Endothelial cell (in vitro differentiated cells): Measurements from ENCODE around the gene FIGN. TPM values are rescaled to one million over a fixed set of nuclear protein-coding genes. Genes with fewer than 3 reads are reported as not detected.

Source experiments
- DNase-seq: peaks from one replicate; pipeline ENCODE4 v3.0.0; 2021; ENCODE audit warnings: low spot score
- H3K27ac Mint-ChIP-seq: one replicate; pipeline ENCODE4 v1.8.0; 2021; ENCODE audit warnings: mixed read lengths, inconsistent platforms; ENCODE audit not compliant: unreplicated experiment
- H3K27me3 Mint-ChIP-seq: one replicate; pipeline ENCODE4 v1.8.0; 2021; ENCODE audit warnings: mild to moderate bottlenecking, moderate library complexity, mixed read lengths, inconsistent platforms; ENCODE audit not compliant: unreplicated experiment
- H3K36me3 Mint-ChIP-seq: one replicate; pipeline ENCODE4 v1.8.0; 2021; ENCODE audit warnings: mild to moderate bottlenecking, low read depth, mixed read lengths, inconsistent platforms; ENCODE audit not compliant: unreplicated experiment
- H3K4me1 Mint-ChIP-seq: one replicate; pipeline ENCODE4 v1.8.0; 2021; ENCODE audit warnings: mild to moderate bottlenecking, mixed read lengths, inconsistent platforms; ENCODE audit not compliant: unreplicated experiment
- H3K4me3 Mint-ChIP-seq: one replicate; pipeline ENCODE4 v1.8.0; 2021; ENCODE audit warnings: mild to moderate bottlenecking, mixed read lengths, inconsistent platforms; ENCODE audit not compliant: unreplicated experiment
- H3K9me3 Mint-ChIP-seq: one replicate; pipeline ENCODE4 v1.8.0; 2021; ENCODE audit warnings: mixed read lengths, inconsistent platforms; ENCODE audit not compliant: unreplicated experiment
- CTCF ChIP-seq: fragments of 200-600 bp; sonication (generic); IDR thresholded peaks from one replicate; pipeline ENCODE4 v1.5.0; 2021; ENCODE audit warnings: antibody characterized with exemption; ENCODE audit not compliant: unreplicated experiment
- total RNA-seq: library from RNA; stranded (reverse); fragmentation: NEBNext Ultra II Directional; extraction: Animal tissue kit (Norgen Biotek cat#: 25700); gene quantifications from one replicate; pipeline ENCODE4 v1.2.1, GENCODE V29; 2021; ENCODE audit not compliant: unreplicated experiment

The FIGN gene
- total RNA-seq, 1 donor from 2014 or later = 14.0 TPM

- Mint-ChIP-seq H3K36me3 (no peaks in the 10 kb centered on the region), H3K4me1 (peaks cover 21% of the 10 kb centered on the region), H3K27ac (no peak overlapping the region), H3K27me3 (peaks cover 4% of the 10 kb centered on the region), H3K9me3 (no peaks in the 10 kb centered on the region), H3K4me3 (no peak overlapping the region)
- no peak for DNase-seq
- no peak for TF ChIP-seq CTCF
Measured at GRCh38 chr2:163734401-163734800, 1.4 kb downstream of the FIGN start.

GRCh38 chr2:163733956-163734355, 1.9 kb downstream of the FIGN start:
- no peak overlapping the region for H3K27ac Mint-ChIP-seq
- H3K27me3 Mint-ChIP-seq = peaks cover 4% of the 10 kb centered on the region
- H3K36me3 Mint-ChIP-seq = no peaks in the 10 kb centered on the region
- no peaks in the 10 kb centered on the region for H3K9me3 Mint-ChIP-seq
- H3K4me3 Mint-ChIP-seq = no peak overlapping the region
- DNase-seq = no peak
- H3K4me1 Mint-ChIP-seq = peaks cover 21% of the 10 kb centered on the region
- TF ChIP-seq CTCF = no peak

- Mint-ChIP-seq H3K36me3 (no peaks in the 10 kb centered on the region), H3K4me3 (no peak overlapping the region), H3K27me3 (peaks cover 4% of the 10 kb centered on the region), H3K4me1 (peaks cover 21% of the 10 kb centered on the region), H3K27ac (no peak overlapping the region), H3K9me3 (no peaks in the 10 kb centered on the region)
- DNase-seq = no peak
- no peak for TF ChIP-seq CTCF
Measured at GRCh38 chr2:163733301-163733938, 2.4 kb downstream of the FIGN start.

GRCh38 chr2:163732727-163733126, 3.1 kb downstream of the FIGN start:
- Mint-ChIP-seq H3K9me3 (no peaks in the 10 kb centered on the region), H3K27me3 (peaks cover 4% of the 10 kb centered on the region), H3K4me1 (peaks cover 21% of the 10 kb centered on the region), H3K4me3 (no peak overlapping the region), H3K36me3 (no peaks in the 10 kb centered on the region), H3K27ac (no peak overlapping the region)
- no peak for DNase-seq
- TF ChIP-seq CTCF = no peak

GRCh38 chr2:163731735-163732134, 4.1 kb downstream of the FIGN start:
- Mint-ChIP-seq H3K27ac (peak overlapping the region; percentile 40), H3K27me3 (peaks cover 2% of the 10 kb centered on the region), H3K4me1 (peaks cover 21% of the 10 kb centered on the region), H3K36me3 (no peaks in the 10 kb centered on the region), H3K9me3 (no peaks in the 10 kb centered on the region), H3K4me3 (no peak overlapping the region)
- no peak for DNase-seq
- TF ChIP-seq CTCF = no peak
